ENCODE results near the gene CTAG1A.
A peak's percentile ranks its signal among the peaks of the same experiment; 100 is the strongest.
"Not testable (repeated sequence)": the region's sequence is repeated elsewhere in the genome, so short reads cannot be mapped to it uniquely, and the experiment has no call there.

Gene CTAG1A

GRCh38 chrX:154570361-154570760 is 14.6 kb upstream of the CTAG1A start:
- FAIRE-seq; DNase-seq (ENCODE audit: insufficient read length, low spot score): not testable (repeated sequence)

- not testable (repeated sequence) for FAIRE-seq; DNase-seq (ENCODE audit: insufficient read length, low spot score)
Measured at GRCh38 chrX:154573061-154573460, 11.9 kb upstream of the CTAG1A start.

GRCh38 chrX:154575076-154575475 is 9.9 kb upstream of the CTAG1A start:
- DNase-seq (ENCODE audit: insufficient read length, low spot score): not testable (repeated sequence)
- peak; percentile 97 for FAIRE-seq

GRCh38 chrX:154582994-154583393 is 1.9 kb upstream of the CTAG1A start:
- DNase-seq (ENCODE audit: insufficient read length, low spot score); FAIRE-seq: not testable (repeated sequence)

GRCh38 chrX:154590415-154590814 is 5.5 kb downstream of the CTAG1A start:
- peak; percentile 91 for FAIRE-seq
- not testable (repeated sequence) for DNase-seq (ENCODE audit: insufficient read length, low spot score)

- DNase-seq (ENCODE audit: insufficient read length, low spot score) (no peak), FAIRE-seq (no peak)
Measured at GRCh38 chrX:154592505-154592904, 7.6 kb downstream of the CTAG1A start.

- FAIRE-seq (no peak), DNase-seq (ENCODE audit: insufficient read length, low spot score) (no peak)
Measured at GRCh38 chrX:154593201-154593600, 8.3 kb downstream of the CTAG1A start.

- no peak for FAIRE-seq
- no peak for DNase-seq (ENCODE audit: insufficient read length, low spot score)
Measured at GRCh38 chrX:154594491-154594890, 9.6 kb downstream of the CTAG1A start.

- no peak for FAIRE-seq
- DNase-seq (ENCODE audit: insufficient read length, low spot score): no peak
Measured at GRCh38 chrX:154595559-154596249, 10.8 kb downstream of the CTAG1A start.

- no peak for DNase-seq (ENCODE audit: insufficient read length, low spot score)
Measured at GRCh38 chrX:154596290-154596929, 11.5 kb downstream of the CTAG1A start.

GRCh38 chrX:154597221-154597620 is 12.3 kb downstream of the CTAG1A start:
- DNase-seq (ENCODE audit: insufficient read length, low spot score) (no peak), FAIRE-seq (no peak)

More at GRCh38 chrX:154596290-154596929, 11.5 kb downstream of the CTAG1A start:
- no peak for FAIRE-seq

GRCh38 chrX:154598656-154599055 is 13.7 kb downstream of the CTAG1A start:
- no peak for DNase-seq (ENCODE audit: insufficient read length, low spot score)
- no peak for FAIRE-seq

- DNase-seq (ENCODE audit: insufficient read length, low spot score) (no peak), FAIRE-seq (no peak)
Measured at GRCh38 chrX:154599531-154599930, 14.6 kb downstream of the CTAG1A start.

- DNase-seq (ENCODE audit: insufficient read length, low spot score): no peak
- FAIRE-seq: peak; percentile 11
Measured at GRCh38 chrX:154600759-154601374, 15.9 kb downstream of the CTAG1A start.

- DNase-seq (ENCODE audit: insufficient read length, low spot score) (no peak), FAIRE-seq (no peak)
Measured at GRCh38 chrX:154602226-154602625, 17.3 kb downstream of the CTAG1A start.

GRCh38 chrX:154602766-154603437 is 18.0 kb downstream of the CTAG1A start:
- no peak for FAIRE-seq
- no peak for DNase-seq (ENCODE audit: insufficient read length, low spot score)

GRCh38 chrX:154603438-154604430 is 18.8 kb downstream of the CTAG1A start:
- no peak for FAIRE-seq
- DNase-seq (ENCODE audit: insufficient read length, low spot score): no peak

- DNase-seq (ENCODE audit: insufficient read length, low spot score) (no peak), FAIRE-seq (no peak)
Measured at GRCh38 chrX:154605566-154605965, 20.6 kb downstream of the CTAG1A start.

- FAIRE-seq (no peak), DNase-seq (ENCODE audit: insufficient read length, low spot score) (no peak)
Measured at GRCh38 chrX:154607370-154607769, 22.4 kb downstream of the CTAG1A start.

GRCh38 chrX:154607976-154608375 is 23.0 kb downstream of the CTAG1A start:
- FAIRE-seq; DNase-seq (ENCODE audit: insufficient read length, low spot score): not testable (repeated sequence)

All from GM19239 (cell line).